Smooth muscle cell of the coronary artery (primary cell): ENCODE measurements around the gene ISL1. TPM values are rescaled to one million over a fixed set of nuclear protein-coding genes. Genes with fewer than 3 reads are reported as not detected.

Experiments
- total RNA-seq: library from RNA; depleted of rRNA; stranded (reverse); fragments of >200 nt; gene quantifications from 2 replicates; pipeline ENCODE4 v1.2.3, GENCODE V29; 2014; ENCODE audit warnings: low replicate concordance

The ISL1 gene
- not detected in 2 replicates for total RNA-seq

DNA sequence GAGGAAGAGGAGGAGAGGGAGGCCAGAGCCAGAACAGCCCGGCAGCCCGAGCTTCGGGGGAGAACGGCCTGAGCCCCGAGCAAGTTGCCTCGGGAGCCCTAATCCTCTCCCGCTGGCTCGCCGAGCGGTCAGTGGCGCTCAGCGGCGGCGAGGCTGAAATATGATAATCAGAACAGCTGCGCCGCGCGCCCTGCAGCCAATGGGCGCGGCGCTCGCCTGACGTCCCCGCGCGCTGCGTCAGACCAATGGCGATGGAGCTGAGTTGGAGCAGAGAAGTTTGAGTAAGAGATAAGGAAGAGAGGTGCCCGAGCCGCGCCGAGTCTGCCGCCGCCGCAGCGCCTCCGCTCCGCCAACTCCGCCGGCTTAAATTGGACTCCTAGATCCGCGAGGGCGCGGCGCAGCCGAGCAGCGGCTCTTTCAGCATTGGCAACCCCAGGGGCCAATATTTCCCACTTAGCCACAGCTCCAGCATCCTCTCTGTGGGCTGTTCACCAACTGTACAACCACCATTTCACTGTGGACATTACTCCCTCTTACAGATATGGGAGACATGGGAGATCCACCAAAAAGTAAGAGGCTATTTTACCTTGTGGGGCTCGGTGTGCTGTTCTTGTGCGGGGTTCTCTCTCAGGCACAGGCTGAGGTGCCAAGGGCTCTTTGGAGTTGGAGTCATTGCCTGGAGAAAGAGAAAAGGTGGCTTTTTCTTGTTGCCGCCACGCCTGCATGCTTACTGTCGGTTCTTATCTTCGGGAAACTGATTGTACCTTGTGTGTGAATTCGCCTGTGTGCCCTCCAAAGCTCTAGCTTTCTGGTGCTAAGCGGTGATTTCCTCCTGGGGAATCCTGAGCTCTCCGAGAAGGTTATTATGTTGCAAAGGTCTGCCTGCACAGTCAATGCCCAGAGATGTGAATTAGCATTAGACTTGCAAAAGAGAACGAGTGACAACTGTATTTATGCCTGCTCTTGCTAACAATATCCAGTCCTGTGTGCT lies at the start of gene ISL1:
ISL1 (plus strand) TSS at position 318 of the 991 bp plus-strand sequence; CDS start at position 542, 224 bp downstream.

